HepG2 (cell line): ENCODE results near the gene ENG. TPM values are rescaled to one million over a fixed set of nuclear protein-coding genes. Genes with fewer than 3 reads are reported as not detected.

Experiments used
- CTCF ChIP-seq: sonication (generic); formaldehyde crosslinking; IDR thresholded peaks from 2 replicates; pipeline ENCODE4 v1.5.0; 2020; ENCODE audit warnings: mild to moderate bottlenecking, missing genetic modification reagents, moderate library complexity
- GABPB1 ChIP-seq: IDR thresholded peaks from 2 replicates; pipeline ENCODE4 v1.6.1; 2016; ENCODE audit warnings: mild to moderate bottlenecking, missing genetic modification reagents, moderate library complexity, missing compliant biosample characterization
- GATAD1 ChIP-seq: IDR thresholded peaks from 2 replicates; pipeline ENCODE4 v1.6.1; 2016; ENCODE audit warnings: missing genetic modification reagents, missing compliant biosample characterization
- HMGA1 ChIP-seq: sonication (generic); formaldehyde crosslinking; conservative IDR thresholded peaks from 2 replicates; pipeline ENCODE4 v1.4.0; 2020; ENCODE audit warnings: missing genetic modification reagents
- HNRNPLL ChIP-seq: fragments of 200-400 bp; formaldehyde crosslinking; IDR thresholded peaks from 2 replicates; pipeline ENCODE4 v1.6.1; 2017; ENCODE audit warnings: mild to moderate bottlenecking, low read depth, low read length; ENCODE audit not compliant: poor library complexity, severe bottlenecking
- HOXA5 ChIP-seq: sonication (generic); formaldehyde crosslinking; IDR thresholded peaks from 2 replicates; pipeline ENCODE4 v1.4.0; 2020; ENCODE audit warnings: missing genetic modification reagents
- ISX ChIP-seq: sonication (generic); formaldehyde crosslinking; conservative IDR thresholded peaks from 2 replicates; pipeline ENCODE4 v1.5.0; 2020; ENCODE audit warnings: missing genetic modification reagents
- KDM2A ChIP-seq: sonication (generic); formaldehyde crosslinking; IDR thresholded peaks from 2 replicates; pipeline ENCODE4 v1.4.0; 2020; ENCODE audit warnings: low read depth, missing genetic modification reagents, borderline replicate concordance
- MATR3 ChIP-seq: sonication (generic); formaldehyde crosslinking; IDR thresholded peaks from 2 replicates; pipeline ENCODE4 v1.4.0; 2020; ENCODE audit warnings: missing genetic modification reagents
- MYC ChIP-seq: sonication (generic); formaldehyde crosslinking; IDR thresholded peaks from 2 replicates; pipeline ENCODE4 v1.9.0; 2021; ENCODE audit warnings: missing genetic modification reagents, borderline replicate concordance
- PATZ1 ChIP-seq: sonication (generic); formaldehyde crosslinking; IDR thresholded peaks from 2 replicates; pipeline ENCODE4 v1.4.0; 2020; ENCODE audit warnings: missing genetic modification reagents
- SIX4 ChIP-seq: sonication (generic); formaldehyde crosslinking; IDR thresholded peaks from 2 replicates; pipeline ENCODE4 v1.4.0; 2020; ENCODE audit warnings: missing genetic modification reagents
- SP1 ChIP-seq, 2 experiments: fragments of 450-650 bp in 1 of 2; sonication (generic) in 1 of 2; formaldehyde crosslinking in 1 of 2; IDR thresholded peaks; 2 replicates each; pipeline versions ENCODE4 v1.4.0 to v1.6.1; 2016 to 2020; ENCODE audit warnings: missing genetic modification reagents in 1 of 2
- SP5 ChIP-seq: IDR thresholded peaks from 2 replicates; pipeline ENCODE4 v1.6.1; 2016; ENCODE audit warnings: low read depth, borderline replicate concordance
- THYN1 ChIP-seq: sonication (generic); formaldehyde crosslinking; IDR thresholded peaks from 2 replicates; pipeline ENCODE4 v1.8.1; 2023; ENCODE audit warnings: low read depth, mild to moderate bottlenecking, moderate library complexity, missing genetic modification reagents, borderline replicate concordance
- ZNF142 ChIP-seq: sonication (generic); formaldehyde crosslinking; IDR thresholded peaks from 2 replicates; pipeline ENCODE4 v1.4.0; 2020; ENCODE audit warnings: missing genetic modification reagents
- ZNF362 ChIP-seq: sonication (generic); formaldehyde crosslinking; IDR thresholded peaks from 2 replicates; pipeline ENCODE4 v1.4.0; 2020; ENCODE audit warnings: missing genetic modification reagents, mild to moderate bottlenecking, borderline replicate concordance
- ZNF367 ChIP-seq: sonication (generic); formaldehyde crosslinking; IDR thresholded peaks from 2 replicates; pipeline ENCODE4 v1.4.0; 2020; ENCODE audit warnings: missing genetic modification reagents, borderline replicate concordance
- ZNF782 ChIP-seq: sonication (generic); formaldehyde crosslinking; IDR thresholded peaks from 2 replicates; pipeline ENCODE4 v1.4.0; 2020; ENCODE audit warnings: missing genetic modification reagents, mild to moderate bottlenecking, borderline replicate concordance
- polyA plus RNA-seq, 8 experiments: library from polyadenylated mRNA; depleted of rRNA in 3 of 8; stranded (reverse) in 7 of 8; unstranded in 1 of 8; fragments of >200 nt; fragmentation: Illumina TruSeq in 4 of 8; extraction: Trizol in 4 of 8; gene quantifications; 2 replicates each; pipeline versions ENCODE4 v1.2.1 to v1.2.3, GENCODE V29; 2011 to 2016; ENCODE audit warnings: low read depth in 4 of 8, missing spikeins in 1 of 8, mixed read lengths in 1 of 8; ENCODE audit not compliant: insufficient read depth in 1 of 8
- total RNA-seq, 5 experiments: library from RNA; depleted of rRNA; stranded (reverse); fragments of >200 nt; fragmentation: Illumina TruSeq; extraction: Trizol; gene quantifications; 2 replicates each; pipeline ENCODE4 v1.2.3, GENCODE V29; 2016; ENCODE audit warnings: low read depth in 1 of 5

Gene ENG
- total and polyA plus RNA-seq, 2 of the 13 experiments (the other 11 are each of a cell fraction or from before 2014, with no cell fraction given): 0.02 to 1.1 TPM

- peak; percentile 72 for TF ChIP-seq PATZ1
- peak; percentile 34; the same call in 1 of the 2 replicates for TF ChIP-seq MYC
- peak; percentile 54; the same call in 1 of the 2 replicates for TF ChIP-seq KDM2A (CRISPR knock-in tag)
- peak; percentile 85 for TF ChIP-seq SP1 (IDR thresholded peaks at IDR 0.05)
- TF ChIP-seq SP1 (CRISPR knock-in tag; IDR thresholded peaks at IDR 0.05): peak; percentile 91
- no peak for TF ChIP-seq ZNF142 (CRISPR knock-in tag)
- TF ChIP-seq ZNF367 (CRISPR knock-in tag): no peak
- TF ChIP-seq ZNF362 (CRISPR knock-in tag): no peak
- no peak for TF ChIP-seq ISX (CRISPR knock-in tag)
- peak; percentile 83 for TF ChIP-seq HNRNPLL
- TF ChIP-seq CTCF (CRISPR knock-in tag): 0 out of 2 replicates have a peak, but pooled peaks have one; percentile 26
- no peak for TF ChIP-seq THYN1 (CRISPR knock-in tag)
- TF ChIP-seq HMGA1: no peak
- TF ChIP-seq HOXA5 (CRISPR knock-in tag): peak; percentile 99
- no peak for TF ChIP-seq MATR3
- TF ChIP-seq SP5 (CRISPR knock-in tag): peak; percentile 84; the same call in 1 of the 2 replicates
- 0 out of 2 replicates have a peak, but pooled peaks have one; percentile 26 for TF ChIP-seq GATAD1 (CRISPR knock-in tag)
- TF ChIP-seq ZNF782: no peak
- TF ChIP-seq SIX4 (CRISPR knock-in tag): no peak
- TF ChIP-seq GABPB1 (CRISPR knock-in tag): peak; percentile 66
Measured at GRCh38 chr9:127770905-127771569, 83.4 kb downstream of the ENG start (continued).
